ENCODE data around the gene KANSL1L.

The KANSL1L gene, protein sequence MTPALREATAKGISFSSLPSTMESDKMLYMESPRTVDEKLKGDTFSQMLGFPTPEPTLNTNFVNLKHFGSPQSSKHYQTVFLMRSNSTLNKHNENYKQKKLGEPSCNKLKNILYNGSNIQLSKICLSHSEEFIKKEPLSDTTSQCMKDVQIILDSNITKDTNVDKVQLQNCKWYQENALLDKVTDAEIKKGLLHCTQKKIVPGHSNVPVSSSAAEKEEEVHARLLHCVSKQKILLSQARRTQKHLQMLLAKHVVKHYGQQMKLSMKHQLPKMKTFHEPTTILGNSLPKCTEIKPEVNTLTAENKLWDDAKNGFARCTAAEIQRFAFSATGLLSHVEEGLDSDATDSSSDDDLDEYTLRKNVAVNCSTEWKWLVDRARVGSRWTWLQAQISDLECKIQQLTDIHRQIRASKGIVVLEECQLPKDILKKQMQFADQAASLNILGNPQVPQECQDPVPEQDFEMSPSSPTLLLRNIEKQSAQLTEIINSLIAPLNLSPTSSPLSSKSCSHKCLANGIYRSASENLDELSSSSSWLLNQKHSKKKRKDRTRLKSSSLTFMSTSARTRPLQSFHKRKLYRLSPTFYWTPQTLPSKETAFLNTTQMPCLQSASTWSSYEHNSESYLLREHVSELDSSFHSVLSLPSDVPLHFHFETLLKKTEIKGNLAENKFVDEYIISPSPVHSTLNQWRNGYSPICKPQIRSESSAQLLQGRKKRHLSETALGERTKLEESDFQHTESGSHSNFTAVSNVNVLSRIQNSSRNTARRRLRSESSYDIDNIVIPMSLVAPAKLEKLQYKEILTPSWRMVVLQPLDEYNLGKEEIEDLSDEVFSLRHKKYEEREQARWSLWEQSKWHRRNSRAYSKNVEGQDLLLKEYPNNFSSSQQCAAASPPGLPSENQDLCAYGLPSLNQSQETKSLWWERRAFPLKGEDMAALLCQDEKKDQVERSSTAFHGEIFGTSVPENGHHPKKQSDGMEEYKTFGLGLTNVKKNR

DNA sequence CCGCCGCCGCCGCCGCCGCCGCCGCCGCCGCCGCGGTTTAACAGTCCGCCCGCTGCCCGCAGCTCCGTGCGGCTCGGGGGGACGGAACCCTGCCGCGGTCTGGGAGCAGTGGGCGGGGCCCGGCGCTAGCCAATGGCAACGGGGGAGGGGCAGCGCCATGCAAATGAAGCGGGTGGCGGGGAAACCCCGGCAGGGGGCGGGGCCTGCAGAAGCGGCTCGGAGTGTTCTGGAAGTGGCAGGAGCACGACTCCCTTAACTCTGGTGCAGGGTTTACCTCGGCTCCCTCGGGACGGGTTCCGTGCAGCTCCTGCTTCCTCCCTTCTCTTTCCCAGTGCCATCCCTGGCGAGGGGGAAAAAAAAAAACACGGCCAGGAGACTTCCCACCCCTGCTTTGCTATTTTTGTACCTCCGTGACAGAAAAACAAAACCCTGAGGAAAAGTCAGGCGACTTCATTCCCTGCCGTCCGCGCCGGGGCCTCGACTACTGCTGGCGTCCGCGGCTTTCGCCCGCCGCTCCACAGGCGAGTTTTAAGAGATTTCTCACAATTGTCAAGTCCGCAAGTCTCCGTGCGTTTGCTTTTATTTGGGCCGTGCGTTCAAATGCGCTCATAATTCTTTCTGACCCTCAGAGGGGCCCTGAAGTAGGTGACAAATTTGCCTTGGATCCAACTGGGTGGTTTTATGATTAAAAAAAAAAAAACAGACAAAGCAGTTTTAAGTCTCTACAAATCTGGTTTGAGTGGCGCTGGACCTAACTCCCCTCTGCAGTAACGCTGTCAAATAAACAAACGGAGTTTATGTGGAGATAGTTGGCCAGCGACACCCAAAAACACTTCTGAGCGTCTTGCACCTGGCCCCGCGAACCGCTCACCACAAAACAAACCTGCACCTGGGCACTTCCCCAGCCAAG is at the start of gene KANSL1L:
TSS of gene KANSL1L (minus strand) at position 101 of the 910 bp plus-strand sequence. CDS start 16,827 bp downstream, outside the sequence.
- peak; percentile 31; the same call in 1 of the 2 replicates for TF ChIP-seq TCF12 (IDR thresholded peaks at IDR 0.05; ENCODE audit: low read depth)
- TF ChIP-seq YY1 (IDR thresholded peaks at IDR 0.05; ENCODE audit: low read depth), result no peak
- peak; percentile 36; the same call in 1 of the 2 replicates for TF ChIP-seq TAF1 (IDR thresholded peaks at IDR 0.05; ENCODE audit: low read depth)
- no peak for TF ChIP-seq NFIC (IDR thresholded peaks at IDR 0.05)
- no peak for TF ChIP-seq EP300 (IDR thresholded peaks at IDR 0.05; ENCODE audit: borderline replicate concordance)

DNA sequence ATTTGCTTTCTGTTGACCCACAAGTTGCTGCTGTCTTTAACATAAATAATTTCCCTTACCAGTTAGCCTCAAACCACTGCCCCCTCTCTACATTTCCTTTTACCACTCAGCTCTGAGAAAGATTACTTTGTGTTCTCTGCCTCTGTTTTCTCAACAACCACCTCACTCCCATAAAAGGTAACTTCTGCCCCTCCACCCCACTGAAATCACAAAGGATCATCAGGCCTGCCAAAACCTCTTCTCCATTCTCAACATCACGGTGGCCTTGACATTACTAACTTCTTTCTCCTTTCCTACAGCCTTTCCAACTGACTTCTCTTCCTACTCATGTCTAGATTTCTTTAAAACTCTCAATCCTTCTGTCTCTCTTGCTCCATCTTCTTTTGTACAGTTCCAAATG is 43.9 kb upstream of the KANSL1L start:
- TF ChIP-seq EGR1 (IDR thresholded peaks at IDR 0.05) (no peak), RAD21 (IDR thresholded peaks at IDR 0.05; ENCODE audit: low read depth) (no peak), ZBTB7A (IDR thresholded peaks at IDR 0.05; ENCODE audit: low read depth) (no peak), EP300 (IDR thresholded peaks at IDR 0.05; ENCODE audit: borderline replicate concordance) (no peak), TEAD4 (IDR thresholded peaks at IDR 0.05) (no peak), YY1 (IDR thresholded peaks at IDR 0.05; ENCODE audit: low read depth) (no peak), CREB1 (IDR thresholded peaks at IDR 0.05; ENCODE audit: low read depth) (no peak), FOXM1 (IDR thresholded peaks at IDR 0.05; ENCODE audit: borderline replicate concordance, low read depth) (no peak), TCF12 (IDR thresholded peaks at IDR 0.05; ENCODE audit: low read depth) (no peak)
- TF ChIP-seq, protein P1, sequence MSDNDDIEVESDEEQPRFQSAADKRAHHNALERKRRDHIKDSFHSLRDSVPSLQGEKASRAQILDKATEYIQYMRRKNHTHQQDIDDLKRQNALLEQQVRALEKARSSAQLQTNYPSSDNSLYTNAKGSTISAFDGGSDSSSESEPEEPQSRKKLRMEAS (IDR thresholded peaks at IDR 0.05), result no peak

- TF ChIP-seq EGR1 (IDR thresholded peaks at IDR 0.05) (no peak), EP300 (IDR thresholded peaks at IDR 0.05; ENCODE audit: borderline replicate concordance) (no peak), CREB1 (IDR thresholded peaks at IDR 0.05; ENCODE audit: low read depth) (no peak), NFIC (IDR thresholded peaks at IDR 0.05) (no peak), TCF12 (IDR thresholded peaks at IDR 0.05; ENCODE audit: low read depth) (no peak), TEAD4 (IDR thresholded peaks at IDR 0.05) (no peak), RAD21 (IDR thresholded peaks at IDR 0.05; ENCODE audit: low read depth) (no peak), TAF1 (IDR thresholded peaks at IDR 0.05; ENCODE audit: low read depth) (no peak), ZBTB7A (IDR thresholded peaks at IDR 0.05; ENCODE audit: low read depth) (no peak), USF1 (IDR thresholded peaks at IDR 0.05) (no peak), YY1 (IDR thresholded peaks at IDR 0.05; ENCODE audit: low read depth) (no peak), CEBPB (IDR thresholded peaks at IDR 0.05) (no peak), FOXM1 (IDR thresholded peaks at IDR 0.05; ENCODE audit: borderline replicate concordance, low read depth) (no peak)
- TF ChIP-seq, protein P2, sequence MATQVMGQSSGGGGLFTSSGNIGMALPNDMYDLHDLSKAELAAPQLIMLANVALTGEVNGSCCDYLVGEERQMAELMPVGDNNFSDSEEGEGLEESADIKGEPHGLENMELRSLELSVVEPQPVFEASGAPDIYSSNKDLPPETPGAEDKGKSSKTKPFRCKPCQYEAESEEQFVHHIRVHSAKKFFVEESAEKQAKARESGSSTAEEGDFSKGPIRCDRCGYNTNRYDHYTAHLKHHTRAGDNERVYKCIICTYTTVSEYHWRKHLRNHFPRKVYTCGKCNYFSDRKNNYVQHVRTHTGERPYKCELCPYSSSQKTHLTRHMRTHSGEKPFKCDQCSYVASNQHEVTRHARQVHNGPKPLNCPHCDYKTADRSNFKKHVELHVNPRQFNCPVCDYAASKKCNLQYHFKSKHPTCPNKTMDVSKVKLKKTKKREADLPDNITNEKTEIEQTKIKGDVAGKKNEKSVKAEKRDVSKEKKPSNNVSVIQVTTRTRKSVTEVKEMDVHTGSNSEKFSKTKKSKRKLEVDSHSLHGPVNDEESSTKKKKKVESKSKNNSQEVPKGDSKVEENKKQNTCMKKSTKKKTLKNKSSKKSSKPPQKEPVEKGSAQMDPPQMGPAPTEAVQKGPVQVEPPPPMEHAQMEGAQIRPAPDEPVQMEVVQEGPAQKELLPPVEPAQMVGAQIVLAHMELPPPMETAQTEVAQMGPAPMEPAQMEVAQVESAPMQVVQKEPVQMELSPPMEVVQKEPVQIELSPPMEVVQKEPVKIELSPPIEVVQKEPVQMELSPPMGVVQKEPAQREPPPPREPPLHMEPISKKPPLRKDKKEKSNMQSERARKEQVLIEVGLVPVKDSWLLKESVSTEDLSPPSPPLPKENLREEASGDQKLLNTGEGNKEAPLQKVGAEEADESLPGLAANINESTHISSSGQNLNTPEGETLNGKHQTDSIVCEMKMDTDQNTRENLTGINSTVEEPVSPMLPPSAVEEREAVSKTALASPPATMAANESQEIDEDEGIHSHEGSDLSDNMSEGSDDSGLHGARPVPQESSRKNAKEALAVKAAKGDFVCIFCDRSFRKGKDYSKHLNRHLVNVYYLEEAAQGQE (IDR thresholded peaks at IDR 0.05; ENCODE audit: low read depth), result no peak
- TF ChIP-seq, protein P1 (IDR thresholded peaks at IDR 0.05), result no peak
These were observed 39.0 kb upstream of the KANSL1L start for GRCh38 chr2:210210185-210210584.

- TF ChIP-seq, protein P2 (IDR thresholded peaks at IDR 0.05; ENCODE audit: low read depth), result no peak
- TF ChIP-seq TAF1 (IDR thresholded peaks at IDR 0.05; ENCODE audit: low read depth), result no peak
These were observed 36.7 kb upstream of the KANSL1L start for GRCh38 chr2:210207929-210208328.

GRCh38 chr2:210203558-210203957 is 32.3 kb upstream of the KANSL1L start:
- TF ChIP-seq, protein P1 (IDR thresholded peaks at IDR 0.05), result no peak
- TF ChIP-seq TAF1 (IDR thresholded peaks at IDR 0.05; ENCODE audit: low read depth) (no peak), NFIC (IDR thresholded peaks at IDR 0.05) (no peak), TEAD4 (IDR thresholded peaks at IDR 0.05) (0 out of 2 replicates have a peak, but pooled peaks have one; percentile 28), CEBPB (IDR thresholded peaks at IDR 0.05) (peak; percentile 85), EP300 (IDR thresholded peaks at IDR 0.05; ENCODE audit: borderline replicate concordance) (no peak), CREB1 (IDR thresholded peaks at IDR 0.05; ENCODE audit: low read depth) (no peak), FOXM1 (IDR thresholded peaks at IDR 0.05; ENCODE audit: borderline replicate concordance, low read depth) (no peak), TCF12 (IDR thresholded peaks at IDR 0.05; ENCODE audit: low read depth) (no peak), YY1 (IDR thresholded peaks at IDR 0.05; ENCODE audit: low read depth) (no peak)
- TF ChIP-seq, protein P2 (IDR thresholded peaks at IDR 0.05; ENCODE audit: low read depth), result no peak
